ENCODE measurements around the gene HOXA1.

The HOXA1 gene

DNA sequence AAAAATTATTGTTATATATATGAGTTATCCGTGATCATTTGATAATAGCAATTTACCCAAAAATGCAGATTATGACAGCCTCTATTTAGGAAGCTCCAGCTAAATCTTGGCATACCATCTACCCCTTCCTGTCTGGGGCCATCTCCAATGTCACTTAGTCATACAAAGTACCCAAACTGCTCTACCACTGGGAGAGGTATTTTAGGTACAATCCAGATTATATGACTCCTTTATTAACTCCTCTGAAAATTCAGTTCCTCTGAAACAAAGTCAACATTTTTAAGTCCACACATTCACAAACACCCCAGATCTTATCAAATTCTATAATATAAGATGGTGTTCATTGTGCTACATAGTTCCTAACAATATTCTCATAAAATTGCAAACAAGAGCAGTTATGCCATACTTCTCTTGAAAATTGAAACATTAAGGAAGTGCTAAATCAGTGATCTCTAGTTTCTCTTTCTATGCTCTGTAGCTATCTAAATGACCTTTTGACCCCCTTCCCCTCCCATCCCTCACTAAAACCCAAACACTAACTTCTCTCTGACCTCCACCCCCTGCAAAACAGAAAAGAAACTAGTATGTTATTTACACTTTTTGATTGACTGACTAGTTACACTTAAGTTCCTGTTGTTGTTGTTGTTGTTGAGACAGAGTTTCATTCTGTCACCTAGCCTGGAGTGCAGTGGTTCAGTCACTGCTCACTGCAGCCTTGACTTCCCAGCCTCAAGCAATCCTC lies 16.4 kb downstream of the HOXA1 start:
- Histone ChIP-seq H3K4me3 (ENCODE audit: low read depth, low read length) (no peak overlapping the region), H3K27me3 (ENCODE audit: control insufficient read depth, insufficient read depth, low read length) (no peaks in the 10 kb centered on the region), H3K9ac (ENCODE audit: low read length) (no peak overlapping the region), H3K4me1 (ENCODE audit: control insufficient read depth, insufficient read depth, low read length) (peaks cover 12% of the 10 kb centered on the region), H3K9me3 (ENCODE audit: control insufficient read depth, insufficient read depth, low read depth, low read length) (peaks cover 6% of the 10 kb centered on the region; the same call in 1 of the 2 replicates), H3K36me3 (ENCODE audit: control insufficient read depth, insufficient read depth, low read length) (no peaks in the 10 kb centered on the region), H3K27ac (ENCODE audit: low read depth, low read length) (no peak overlapping the region)

DNA sequence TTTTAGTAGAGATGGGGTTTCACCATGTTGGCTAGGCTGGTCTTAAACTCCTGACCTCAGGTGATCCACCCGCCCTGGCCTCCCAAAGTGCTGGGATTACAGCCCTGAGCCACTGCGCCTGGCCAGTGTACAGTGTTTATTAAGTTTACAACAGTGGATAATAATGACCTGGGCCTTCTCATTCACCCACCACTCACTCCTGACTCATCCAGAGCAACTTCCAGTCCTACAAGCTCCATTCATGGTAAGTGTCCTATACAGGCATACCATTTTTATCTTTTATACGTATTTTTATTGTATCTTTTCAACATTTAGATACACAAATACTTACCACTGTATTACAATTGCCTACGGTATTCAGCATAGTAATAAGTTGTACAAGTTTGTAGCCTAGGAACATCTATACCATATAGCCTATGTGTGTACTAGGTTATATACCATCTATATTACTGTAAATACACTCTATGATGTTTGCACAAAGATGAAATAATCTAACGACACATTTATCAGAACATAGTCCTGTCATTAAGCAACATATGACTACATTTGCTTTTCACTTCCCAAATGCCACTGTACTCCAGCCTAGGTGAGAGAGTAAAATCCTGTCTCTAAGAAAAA lies 17.1 kb downstream of the HOXA1 start:
- peaks cover 12% of the 10 kb centered on the region for H3K4me1 ChIP-seq (ENCODE audit: control insufficient read depth, insufficient read depth, low read length)
- H3K9me3 ChIP-seq (ENCODE audit: control insufficient read depth, insufficient read depth, low read depth, low read length) = peaks cover 6% of the 10 kb centered on the region; the same call in 1 of the 2 replicates
- H3K36me3 ChIP-seq (ENCODE audit: control insufficient read depth, insufficient read depth, low read length) = no peaks in the 10 kb centered on the region
- no peaks in the 10 kb centered on the region for H3K27me3 ChIP-seq (ENCODE audit: control insufficient read depth, insufficient read depth, low read length)
- no peak overlapping the region for H3K4me3 ChIP-seq (ENCODE audit: low read depth, low read length)
- H3K9ac ChIP-seq (ENCODE audit: low read length) = no peak overlapping the region
- no peak overlapping the region for H3K27ac ChIP-seq (ENCODE audit: low read depth, low read length)

DNA sequence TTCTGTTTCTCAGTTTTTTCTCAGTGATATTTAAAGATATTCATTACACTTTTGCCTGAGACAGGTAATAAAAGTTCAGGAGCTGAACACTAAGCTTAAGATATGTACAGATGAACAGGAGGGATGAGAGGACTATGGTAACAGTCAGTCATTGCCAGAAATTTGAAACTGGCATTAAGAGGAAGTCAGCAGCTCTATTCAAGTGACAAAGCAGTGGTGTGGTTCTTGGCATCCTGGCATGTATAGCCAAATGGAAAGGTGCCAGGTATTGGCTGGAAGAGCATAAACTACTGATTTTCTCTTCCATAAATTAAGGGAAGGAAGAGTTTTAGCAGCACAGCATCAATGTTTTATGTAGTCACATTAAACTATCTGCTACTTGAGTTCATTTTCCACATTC lies 22.7 kb downstream of the HOXA1 start:
- peaks cover 6% of the 10 kb centered on the region; the same call in 1 of the 2 replicates for H3K9me3 ChIP-seq (ENCODE audit: control insufficient read depth, insufficient read depth, low read depth, low read length)
- H3K27ac ChIP-seq (ENCODE audit: low read depth, low read length) = no peak overlapping the region

DNA sequence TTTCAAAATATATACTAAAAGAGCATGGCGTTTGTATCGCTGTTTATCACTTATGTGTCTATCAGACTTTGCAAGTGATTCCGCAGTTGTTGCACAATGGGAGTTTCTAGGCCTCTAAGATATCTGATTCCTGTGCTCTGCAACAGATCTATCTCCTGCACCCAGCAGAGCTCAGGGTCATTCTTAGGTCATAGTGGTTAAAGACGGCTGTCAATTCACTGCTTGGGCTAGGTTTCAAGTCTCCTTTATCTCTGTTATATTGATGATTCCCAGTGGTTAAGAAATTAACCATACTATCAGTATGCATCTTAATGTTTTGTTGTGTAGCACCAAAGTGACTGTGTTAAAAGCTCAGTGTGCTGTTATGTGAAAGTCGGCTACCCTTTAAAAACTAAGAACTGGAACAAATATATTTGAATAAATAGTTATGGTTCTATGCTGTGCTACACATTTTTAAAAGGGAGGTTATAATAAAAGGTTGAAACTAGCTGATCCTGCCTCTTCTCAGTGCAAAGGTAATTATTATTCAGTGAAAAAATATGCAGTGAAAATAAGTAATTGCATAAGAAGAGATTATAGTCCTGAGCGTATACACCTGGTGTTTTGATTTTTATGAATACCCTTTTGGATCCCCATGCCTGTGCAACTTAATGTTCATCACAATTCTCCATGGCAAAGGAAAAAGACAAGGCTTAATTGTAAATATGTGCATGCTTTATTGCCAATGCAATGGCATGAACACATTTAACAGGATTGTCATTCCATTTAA lies 24.0 kb downstream of the HOXA1 start:
- peaks cover 6% of the 10 kb centered on the region; the same call in 1 of the 2 replicates for H3K9me3 ChIP-seq (ENCODE audit: control insufficient read depth, insufficient read depth, low read depth, low read length)
- no peak overlapping the region for H3K27ac ChIP-seq (ENCODE audit: low read depth, low read length)
- H3K4me3 ChIP-seq (ENCODE audit: low read depth, low read length) = no peak overlapping the region

More for the DNA sequence above, 22.7 kb downstream of the HOXA1 start:
- Histone ChIP-seq H3K27me3 (ENCODE audit: control insufficient read depth, insufficient read depth, low read length) (no peaks in the 10 kb centered on the region), H3K9ac (ENCODE audit: low read length) (no peak overlapping the region), H3K4me3 (ENCODE audit: low read depth, low read length) (no peak overlapping the region), H3K36me3 (ENCODE audit: control insufficient read depth, insufficient read depth, low read length) (no peaks in the 10 kb centered on the region), H3K4me1 (ENCODE audit: control insufficient read depth, insufficient read depth, low read length) (no peaks in the 10 kb centered on the region)

DNA sequence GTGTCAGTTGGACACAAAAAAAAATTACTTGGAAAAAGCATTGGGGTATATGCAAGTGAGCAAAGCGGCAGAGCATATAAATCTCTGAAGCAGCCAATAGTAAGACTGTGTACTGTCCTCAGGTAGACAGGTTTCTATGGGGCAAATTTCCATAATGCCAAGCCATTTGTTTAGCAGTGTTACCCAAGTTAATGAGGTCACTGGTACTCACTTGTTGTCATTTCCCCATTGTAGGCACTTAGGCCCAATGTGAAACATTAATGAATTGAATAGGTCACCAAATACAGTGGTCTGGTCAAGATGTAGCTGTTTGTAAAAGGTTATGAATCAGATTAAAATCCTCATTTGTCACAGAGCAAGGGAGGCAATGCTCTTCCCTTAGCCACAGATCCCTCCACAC lies 27.5 kb downstream of the HOXA1 start:
- no peaks in the 10 kb centered on the region for H3K27me3 ChIP-seq (ENCODE audit: control insufficient read depth, insufficient read depth, low read length)
- no peak overlapping the region for H3K27ac ChIP-seq (ENCODE audit: low read depth, low read length)
- no peaks in the 10 kb centered on the region for H3K4me1 ChIP-seq (ENCODE audit: control insufficient read depth, insufficient read depth, low read length)
- no peaks in the 10 kb centered on the region for H3K36me3 ChIP-seq (ENCODE audit: control insufficient read depth, insufficient read depth, low read length)
- H3K4me3 ChIP-seq (ENCODE audit: low read depth, low read length) = no peak overlapping the region
- no peaks in the 10 kb centered on the region for H3K9me3 ChIP-seq (ENCODE audit: control insufficient read depth, insufficient read depth, low read depth, low read length)
- no peak overlapping the region for H3K9ac ChIP-seq (ENCODE audit: low read length)

More for the DNA sequence above, 24.0 kb downstream of the HOXA1 start:
- no peak overlapping the region for H3K9ac ChIP-seq (ENCODE audit: low read length)
- no peaks in the 10 kb centered on the region for H3K36me3 ChIP-seq (ENCODE audit: control insufficient read depth, insufficient read depth, low read length)
- no peaks in the 10 kb centered on the region for H3K27me3 ChIP-seq (ENCODE audit: control insufficient read depth, insufficient read depth, low read length)
- H3K4me1 ChIP-seq (ENCODE audit: control insufficient read depth, insufficient read depth, low read length) = no peaks in the 10 kb centered on the region

DNA sequence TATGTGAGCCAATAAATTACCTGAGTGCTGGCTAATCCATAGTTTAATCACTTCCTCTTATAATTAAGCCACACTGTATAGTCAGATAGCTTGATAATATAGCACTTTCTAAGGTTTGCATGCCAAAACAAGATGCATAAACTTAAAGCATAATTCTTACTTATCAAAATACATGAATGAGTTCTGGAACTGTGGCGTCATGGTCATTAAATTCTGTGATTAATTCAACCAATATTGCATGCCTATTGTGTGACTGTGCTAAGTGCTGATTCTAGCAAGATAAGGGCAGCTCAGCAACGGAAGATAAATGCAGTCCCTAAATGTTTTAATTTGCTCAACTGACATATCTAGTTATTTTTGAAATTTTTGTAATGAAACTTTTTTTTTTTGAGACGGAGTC lies 29.7 kb downstream of the HOXA1 start:
- Histone ChIP-seq H3K36me3 (ENCODE audit: control insufficient read depth, insufficient read depth, low read length) (no peaks in the 10 kb centered on the region), H3K27ac (ENCODE audit: low read depth, low read length) (no peak overlapping the region), H3K4me1 (ENCODE audit: control insufficient read depth, insufficient read depth, low read length) (no peaks in the 10 kb centered on the region)

DNA sequence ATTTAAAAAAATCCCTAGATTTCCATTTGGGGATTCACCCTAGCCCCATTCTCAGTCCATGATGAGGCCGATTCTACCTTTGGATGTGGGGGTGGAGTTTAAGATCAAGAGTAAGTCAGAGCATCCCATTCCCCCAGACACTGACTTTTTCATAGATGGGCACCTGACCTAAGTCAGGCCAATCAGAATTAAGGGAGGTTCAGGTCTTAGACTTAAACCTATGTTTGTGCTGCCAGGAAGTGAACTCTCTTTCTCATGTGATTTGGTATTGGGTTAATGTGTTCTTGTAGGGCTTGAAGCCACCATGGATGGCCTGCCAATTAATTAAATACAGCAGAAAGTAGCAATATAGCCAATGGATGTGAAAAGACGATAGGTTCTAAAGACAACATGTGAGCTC lies 30.1 kb downstream of the HOXA1 start:
- H3K4me3 ChIP-seq (ENCODE audit: low read depth, low read length) = no peak overlapping the region
- no peaks in the 10 kb centered on the region for H3K27me3 ChIP-seq (ENCODE audit: control insufficient read depth, insufficient read depth, low read length)
- no peaks in the 10 kb centered on the region for H3K9me3 ChIP-seq (ENCODE audit: control insufficient read depth, insufficient read depth, low read depth, low read length)
- no peak overlapping the region for H3K9ac ChIP-seq (ENCODE audit: low read length)
- H3K36me3 ChIP-seq (ENCODE audit: control insufficient read depth, insufficient read depth, low read length) = no peaks in the 10 kb centered on the region
- H3K27ac ChIP-seq (ENCODE audit: low read depth, low read length) = no peak overlapping the region
- no peaks in the 10 kb centered on the region for H3K4me1 ChIP-seq (ENCODE audit: control insufficient read depth, insufficient read depth, low read length)

More for the DNA sequence above, 29.7 kb downstream of the HOXA1 start:
- H3K9me3 ChIP-seq (ENCODE audit: control insufficient read depth, insufficient read depth, low read depth, low read length) = no peaks in the 10 kb centered on the region
- no peak overlapping the region for H3K4me3 ChIP-seq (ENCODE audit: low read depth, low read length)
- H3K27me3 ChIP-seq (ENCODE audit: control insufficient read depth, insufficient read depth, low read length) = no peaks in the 10 kb centered on the region
- no peak overlapping the region for H3K9ac ChIP-seq (ENCODE audit: low read length)

DNA sequence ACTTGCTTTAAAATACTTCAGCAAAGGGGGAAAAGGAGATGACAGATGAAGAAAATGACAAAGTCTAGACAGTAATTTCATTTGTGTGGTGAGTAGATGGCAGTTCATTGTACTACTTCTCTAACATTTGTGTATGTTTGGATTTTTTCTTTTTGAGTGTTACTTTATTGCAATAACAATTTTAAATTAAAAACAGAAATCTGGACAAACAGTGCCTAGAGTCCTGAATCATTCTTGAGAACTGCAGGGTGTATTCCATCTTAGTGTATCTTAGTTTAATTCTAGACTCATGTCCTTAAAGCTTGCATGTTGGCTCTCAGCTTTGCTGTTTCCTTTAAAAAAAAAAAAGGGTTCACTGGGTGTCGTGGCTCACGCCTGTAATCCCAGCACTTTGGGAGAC lies 31.1 kb downstream of the HOXA1 start:
- H3K27me3 ChIP-seq (ENCODE audit: control insufficient read depth, insufficient read depth, low read length) = no peaks in the 10 kb centered on the region

DNA sequence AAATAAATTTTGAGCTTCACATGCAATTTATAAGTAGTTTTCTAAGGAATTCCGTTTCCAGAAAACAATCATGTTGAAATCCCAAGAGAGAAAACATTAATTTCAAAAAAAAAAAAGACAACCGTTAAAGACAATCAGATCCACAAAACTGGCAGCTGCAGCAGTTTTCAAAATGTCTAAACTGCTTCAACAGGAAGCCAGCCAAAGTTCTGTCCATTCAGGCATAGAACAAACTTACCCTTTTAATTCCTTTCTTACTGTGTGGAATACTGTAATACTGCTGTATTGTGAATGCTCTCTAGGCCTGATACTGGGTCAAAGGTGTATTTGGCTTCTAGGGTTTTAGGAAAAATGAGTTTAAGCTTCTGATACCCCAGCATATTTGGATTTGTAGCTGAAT lies 31.6 kb downstream of the HOXA1 start:
- H3K9ac ChIP-seq (ENCODE audit: low read length) = no peak overlapping the region
- no peaks in the 10 kb centered on the region for H3K36me3 ChIP-seq (ENCODE audit: control insufficient read depth, insufficient read depth, low read length)
- no peak overlapping the region for H3K4me3 ChIP-seq (ENCODE audit: low read depth, low read length)
- H3K27me3 ChIP-seq (ENCODE audit: control insufficient read depth, insufficient read depth, low read length) = no peaks in the 10 kb centered on the region
- H3K9me3 ChIP-seq (ENCODE audit: control insufficient read depth, insufficient read depth, low read depth, low read length) = no peaks in the 10 kb centered on the region
- no peak overlapping the region for H3K27ac ChIP-seq (ENCODE audit: low read depth, low read length)
- no peaks in the 10 kb centered on the region for H3K4me1 ChIP-seq (ENCODE audit: control insufficient read depth, insufficient read depth, low read length)

More for the DNA sequence above, 31.1 kb downstream of the HOXA1 start:
- H3K4me1 ChIP-seq (ENCODE audit: control insufficient read depth, insufficient read depth, low read length) = no peaks in the 10 kb centered on the region
- no peak overlapping the region for H3K4me3 ChIP-seq (ENCODE audit: low read depth, low read length)
- no peaks in the 10 kb centered on the region for H3K9me3 ChIP-seq (ENCODE audit: control insufficient read depth, insufficient read depth, low read depth, low read length)
- no peak overlapping the region for H3K9ac ChIP-seq (ENCODE audit: low read length)
- H3K36me3 ChIP-seq (ENCODE audit: control insufficient read depth, insufficient read depth, low read length) = no peaks in the 10 kb centered on the region
- H3K27ac ChIP-seq (ENCODE audit: low read depth, low read length) = no peak overlapping the region

DNA sequence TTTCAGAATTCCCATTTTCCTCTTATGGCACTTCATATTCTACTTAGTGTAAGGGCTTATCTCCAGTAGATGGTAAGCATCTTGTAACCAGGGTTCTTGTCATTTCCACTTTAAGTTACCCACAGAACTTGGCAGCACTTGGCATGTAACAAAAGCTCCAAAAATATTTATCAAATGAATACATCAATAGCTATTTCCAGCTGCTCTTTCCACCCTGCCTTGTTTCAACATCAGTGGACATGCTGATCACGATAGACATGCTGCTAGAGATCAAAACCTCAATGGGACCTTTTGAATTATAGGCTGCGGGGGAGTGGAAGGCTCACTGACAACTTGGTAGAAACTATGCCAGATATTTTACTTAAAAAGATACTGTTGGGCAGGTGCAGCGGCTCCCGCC lies 32.9 kb downstream of the HOXA1 start:
- Histone ChIP-seq H3K27me3 (ENCODE audit: control insufficient read depth, insufficient read depth, low read length) (no peaks in the 10 kb centered on the region), H3K9me3 (ENCODE audit: control insufficient read depth, insufficient read depth, low read depth, low read length) (no peaks in the 10 kb centered on the region), H3K9ac (ENCODE audit: low read length) (no peak overlapping the region), H3K4me3 (ENCODE audit: low read depth, low read length) (no peak overlapping the region), H3K4me1 (ENCODE audit: control insufficient read depth, insufficient read depth, low read length) (no peaks in the 10 kb centered on the region), H3K27ac (ENCODE audit: low read depth, low read length) (no peak overlapping the region), H3K36me3 (ENCODE audit: control insufficient read depth, insufficient read depth, low read length) (no peaks in the 10 kb centered on the region)

DNA sequence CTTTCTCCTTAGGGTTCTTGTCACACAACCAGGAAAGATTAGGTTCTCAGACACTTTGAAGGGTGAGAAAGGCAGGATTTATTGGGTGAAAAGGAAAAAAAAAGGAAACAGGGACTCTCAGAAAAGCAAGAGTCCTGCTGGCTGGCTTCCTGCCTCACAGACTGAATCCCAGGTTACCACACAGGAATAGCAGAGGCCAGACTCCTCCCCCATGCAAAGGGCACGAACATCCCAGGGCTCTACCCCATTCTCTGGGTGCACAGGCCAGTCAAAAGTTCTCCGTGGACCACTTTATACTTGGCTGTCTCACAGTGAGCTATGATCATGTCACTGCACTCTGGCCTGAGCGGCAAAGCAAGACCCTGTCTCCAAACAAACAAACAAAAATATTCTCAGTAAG lies 42.6 kb downstream of the HOXA1 start:
- Histone ChIP-seq H3K9ac (ENCODE audit: low read length) (no peak overlapping the region), H3K27ac (ENCODE audit: low read depth, low read length) (no peak overlapping the region), H3K9me3 (ENCODE audit: control insufficient read depth, insufficient read depth, low read depth, low read length) (no peaks in the 10 kb centered on the region), H3K4me1 (ENCODE audit: control insufficient read depth, insufficient read depth, low read length) (peaks cover 9% of the 10 kb centered on the region), H3K4me3 (ENCODE audit: low read depth, low read length) (no peak overlapping the region), H3K36me3 (ENCODE audit: control insufficient read depth, insufficient read depth, low read length) (no peaks in the 10 kb centered on the region), H3K27me3 (ENCODE audit: control insufficient read depth, insufficient read depth, low read length) (no peaks in the 10 kb centered on the region)

Data from HUES6 (cell line).